IMR-90 (cell line): ENCODE measurements around the gene LENEP. TPM values are rescaled to one million over a fixed set of nuclear protein-coding genes. Genes with fewer than 3 reads are reported as not detected.

ENCODE experiments used
- ATAC-seq: fragments of 200-7000 bp; cut with Tn5 transposase; 2 replicates; pipeline ENCODE4 v1.9.1; 2020; ENCODE audit warnings: low read depth, mild to moderate bottlenecking, moderate library complexity
- BruUV-seq: library from RNA; stranded (reverse); fragments of 400-500 nt; replicated peaks from 2 replicates; lab custom pipeline; 2021; lab: Mats Ljungman, UMichigan
- CTCF ChIA-PET: fragments of 300-600 bp; formaldehyde crosslinking; extraction: SDS; loops from one replicate; lab custom pipeline; 2021; ENCODE audit warnings: antibody characterized with exemption; lab: Yijun Ruan, JAX
- POLR2A ChIA-PET: fragments of 300-600 bp; sonication (Branson Sonifier 250); formaldehyde crosslinking; loops from one replicate; lab custom pipeline; 2022; ENCODE audit warnings: antibody characterized with exemption; ENCODE audit not compliant: unreplicated experiment; lab: Charles Lee
- DNase-seq: peaks from one replicate; pipeline ENCODE4 v3.0.0; 2013
- H2AFZ ChIP-seq: replicated peaks from 2 replicates; pipeline ENCODE3; 2013; ENCODE audit warnings: low read length, mild to moderate bottlenecking; ENCODE audit not compliant: poor library complexity
- H2AK5ac ChIP-seq: 2 replicates; pipeline ENCODE4 v1.6.1; 2013; ENCODE audit warnings: low read depth, low read length, inconsistent platforms
- H2AK9ac ChIP-seq: replicated peaks from 2 replicates; pipeline ENCODE3; 2013; ENCODE audit warnings: mild to moderate bottlenecking, low read depth, low read length, moderate library complexity; ENCODE audit not compliant: poor library complexity
- H2BK120ac ChIP-seq: 2 replicates; pipeline ENCODE4 v1.6.1; 2013; ENCODE audit warnings: low read depth, low read length, inconsistent platforms
- H2BK15ac ChIP-seq: 3 replicates; pipeline ENCODE4 v1.6.1; 2013; ENCODE audit warnings: low read depth, low read length, inconsistent platforms
- H2BK20ac ChIP-seq: 2 replicates; pipeline ENCODE4 v1.6.1; 2013; ENCODE audit warnings: low read depth, mild to moderate bottlenecking, inconsistent platforms, low read length, moderate library complexity
- H2BK5ac ChIP-seq: 2 replicates; pipeline ENCODE4 v1.6.1; 2013; ENCODE audit warnings: mild to moderate bottlenecking, low read depth, low read length, inconsistent platforms; ENCODE audit not compliant: poor library complexity, severe bottlenecking
- H3K14ac ChIP-seq: replicated peaks from 2 replicates; pipeline ENCODE4 v1.6.1; 2013; ENCODE audit warnings: low read depth, low read length, inconsistent platforms
- H3K18ac ChIP-seq: 2 replicates; pipeline ENCODE4 v1.6.1; 2013; ENCODE audit warnings: low read depth, low read length, control low read depth
- H3K23ac ChIP-seq: 2 replicates; pipeline ENCODE4 v1.6.1; 2013; ENCODE audit warnings: low read depth, low read length, inconsistent platforms
- H3K27ac ChIP-seq: 2 replicates; pipeline ENCODE4 v1.5.1; 2013; ENCODE audit warnings: mild to moderate bottlenecking, control low read depth, low read length; ENCODE audit not compliant: insufficient read depth
- H3K27me3 ChIP-seq: 2 replicates; pipeline ENCODE4 v1.6.1; 2013; ENCODE audit warnings: low read length; ENCODE audit not compliant: control insufficient read depth, insufficient read depth
- H3K36me3 ChIP-seq: 2 replicates; pipeline ENCODE4 v1.6.1; 2013; ENCODE audit warnings: low read length, mixed read lengths; ENCODE audit not compliant: control insufficient read depth, insufficient read depth
- H3K4ac ChIP-seq: 2 replicates; pipeline ENCODE4 v1.6.1; 2013; ENCODE audit warnings: low read depth, low read length, inconsistent platforms
- H3K4me1 ChIP-seq: 2 replicates; pipeline ENCODE4 v1.6.1; 2013; ENCODE audit warnings: low read length, mixed read lengths; ENCODE audit not compliant: control insufficient read depth, insufficient read depth
- H3K4me2 ChIP-seq: 2 replicates; pipeline ENCODE4 v1.6.1; 2013; ENCODE audit warnings: low read depth, mild to moderate bottlenecking, control low read depth, low read length, moderate library complexity
- H3K4me3 ChIP-seq: 2 replicates; pipeline ENCODE4 v1.5.1; 2013; ENCODE audit warnings: low read depth, mild to moderate bottlenecking, control low read depth, low read length, moderate library complexity; ENCODE audit not compliant: insufficient read depth
- H3K56ac ChIP-seq: 2 replicates; pipeline ENCODE4 v1.6.1; 2013; ENCODE audit warnings: low read length, inconsistent platforms; ENCODE audit not compliant: insufficient read depth; ENCODE audit errors: extremely low read depth
- H3K79me1 ChIP-seq, 2 experiments: 2 replicates each; pipeline ENCODE4 v1.6.1; 2013; ENCODE audit warnings: low read length in 2 of 2, inconsistent platforms in 1 of 2, low read depth in 1 of 2
- H3K9ac ChIP-seq: 2 replicates; pipeline ENCODE4 v1.6.1; 2013; ENCODE audit warnings: low read depth, low read length, control low read depth
- H3K9me1 ChIP-seq: 2 replicates; pipeline ENCODE4 v1.6.1; 2013; ENCODE audit warnings: low read length, inconsistent platforms; ENCODE audit not compliant: insufficient read depth
- H3K9me3 ChIP-seq: 2 replicates; pipeline ENCODE4 v1.6.1; 2013; ENCODE audit warnings: low read length; ENCODE audit not compliant: control insufficient read depth, insufficient read depth
- H4K20me1 ChIP-seq: 2 replicates; pipeline ENCODE4 v1.6.1; 2013; ENCODE audit warnings: low read length, inconsistent platforms; ENCODE audit not compliant: insufficient read depth
- H4K5ac ChIP-seq: 2 replicates; pipeline ENCODE4 v1.6.1; 2013; ENCODE audit warnings: mild to moderate bottlenecking, low read depth, low read length, control low read depth
- H4K8ac ChIP-seq, 2 experiments: 2 replicates each; pipeline ENCODE4 v1.6.1; 2013; ENCODE audit warnings: low read depth in 2 of 2, low read length in 2 of 2, control low read depth in 1 of 2, inconsistent platforms in 1 of 2
- H4K91ac ChIP-seq: 2 replicates; pipeline ENCODE4 v1.6.1; 2013; ENCODE audit warnings: low read depth, low read length, inconsistent platforms; ENCODE audit not compliant: insufficient read depth
- BHLHE40 ChIP-seq: fragments of 150-350 bp; IDR thresholded peaks from 2 replicates; pipeline ENCODE4 v1.6.1; 2016; ENCODE audit warnings: mild to moderate bottlenecking, low read depth, low read length
- CEBPB ChIP-seq: IDR thresholded peaks from 2 replicates; pipeline ENCODE4 v1.6.1; 2012; ENCODE audit warnings: low read depth, low read length, improper control_type of control experiment
- CHD1 ChIP-seq: IDR thresholded peaks from 2 replicates; pipeline ENCODE4 v1.6.1; 2012; ENCODE audit warnings: low read depth, low read length, improper control_type of control experiment
- CTCF ChIP-seq: conservative IDR thresholded peaks from 2 replicates; pipeline ENCODE4 v1.5.1; 2012; ENCODE audit warnings: mild to moderate bottlenecking, low read depth, low read length, improper control_type of control experiment
- FOS ChIP-seq: fragments of 150-350 bp; IDR thresholded peaks from 2 replicates; pipeline ENCODE4 v1.6.1; 2016; ENCODE audit warnings: low read depth, low read length
- MAFK ChIP-seq: IDR thresholded peaks from 2 replicates; pipeline ENCODE4 v1.6.1; 2012; ENCODE audit warnings: low read depth, low read length, improper control_type of control experiment
- MAZ ChIP-seq: IDR thresholded peaks from 2 replicates; pipeline ENCODE4 v1.6.1; 2012; ENCODE audit warnings: low read depth, mild to moderate bottlenecking, low read length, improper control_type of control experiment, moderate library complexity, borderline replicate concordance
- MXI1 ChIP-seq: IDR thresholded peaks from 2 replicates; pipeline ENCODE4 v1.6.1; 2012; ENCODE audit warnings: low read depth, mild to moderate bottlenecking, low read length, moderate library complexity, borderline replicate concordance
- NFE2L2 ChIP-seq: fragments of 150-350 bp; IDR thresholded peaks from 2 replicates; pipeline ENCODE4 v1.6.1; 2016; ENCODE audit warnings: low read depth, mild to moderate bottlenecking, low read length
- POLR2A ChIP-seq: IDR thresholded peaks from 2 replicates; pipeline ENCODE4 v1.6.1; 2012; ENCODE audit warnings: mild to moderate bottlenecking, low read depth, low read length
- RAD21 ChIP-seq: IDR thresholded peaks from 2 replicates; pipeline ENCODE4 v1.6.1; 2012; ENCODE audit warnings: low read length, improper control_type of control experiment
- RCOR1 ChIP-seq: IDR thresholded peaks from 2 replicates; pipeline ENCODE4 v1.6.1; 2012; ENCODE audit warnings: mild to moderate bottlenecking, low read length, improper control_type of control experiment; ENCODE audit not compliant: insufficient replicate concordance
- RFX5 ChIP-seq: IDR thresholded peaks from 2 replicates; pipeline ENCODE4 v1.8.0; 2012; ENCODE audit warnings: low read depth, mild to moderate bottlenecking, low read length, moderate library complexity
- USF2 ChIP-seq: fragments of 150-350 bp; IDR thresholded peaks from 2 replicates; pipeline ENCODE4 v1.6.1; 2017; ENCODE audit warnings: mild to moderate bottlenecking, antibody characterized with exemption, low read length, low read depth
- WGBS, 2 experiments: methylation state at CpG; one replicate each; pipeline versions ENCODE4 v1.1.5 to v1.1.7; 2013; ENCODE audit warnings: missing lambda C conversion rate in 2 of 2; ENCODE audit not compliant: insufficient read length in 1 of 2; ENCODE audit errors: extremely low coverage in 2 of 2; 5-methylcytosine and 5-hydroxymethylcytosine counted together
- dilution Hi-C: fragments of 300-500 bp; cut with HindIII; formaldehyde crosslinking; loops from one replicate; pipeline ENCODE4 v1.14.3; 2018; ENCODE audit warnings: low sequenced_read_pairs; ENCODE audit not compliant: unreplicated experiment
- in situ Hi-C: fragments of 300-500 bp; cut with MboI; formaldehyde crosslinking; loops from 3 replicates; pipeline ENCODE4 v1.14.3; 2019; ENCODE audit warnings: low sequenced_read_pairs, inconsistent platforms, mixed read lengths
- intact Hi-C: fragments of 100-400 bp; cut with micrococcal nuclease; formaldehyde crosslinking; loops from 2 replicates; pipeline ENCODE4 v1.10.0; 2022
- polyA plus RNA-seq, 3 experiments: library from polyadenylated mRNA; depleted of rRNA; stranded (reverse); fragments of >200 nt; gene quantifications; 2 replicates each; pipeline ENCODE4 v1.2.3, GENCODE V29; 2012; ENCODE audit warnings: low replicate concordance in 1 of 3
- total RNA-seq: library from RNA; depleted of rRNA; stranded (reverse); fragments of >200 nt; gene quantifications from 2 replicates; pipeline ENCODE4 v1.2.3, GENCODE V29; 2012
- TF ChIP-seq, protein P1 (sequence below): fragments of 150-350 bp; IDR thresholded peaks from 2 replicates; pipeline ENCODE4 v1.6.1; 2016; ENCODE audit warnings: low read depth, mild to moderate bottlenecking, low read length, moderate library complexity, borderline replicate concordance

LENEP gene
- total and polyA plus RNA-seq, 2 of the 4 experiments (the other 2 are of a cell fraction): not detected

DNA sequence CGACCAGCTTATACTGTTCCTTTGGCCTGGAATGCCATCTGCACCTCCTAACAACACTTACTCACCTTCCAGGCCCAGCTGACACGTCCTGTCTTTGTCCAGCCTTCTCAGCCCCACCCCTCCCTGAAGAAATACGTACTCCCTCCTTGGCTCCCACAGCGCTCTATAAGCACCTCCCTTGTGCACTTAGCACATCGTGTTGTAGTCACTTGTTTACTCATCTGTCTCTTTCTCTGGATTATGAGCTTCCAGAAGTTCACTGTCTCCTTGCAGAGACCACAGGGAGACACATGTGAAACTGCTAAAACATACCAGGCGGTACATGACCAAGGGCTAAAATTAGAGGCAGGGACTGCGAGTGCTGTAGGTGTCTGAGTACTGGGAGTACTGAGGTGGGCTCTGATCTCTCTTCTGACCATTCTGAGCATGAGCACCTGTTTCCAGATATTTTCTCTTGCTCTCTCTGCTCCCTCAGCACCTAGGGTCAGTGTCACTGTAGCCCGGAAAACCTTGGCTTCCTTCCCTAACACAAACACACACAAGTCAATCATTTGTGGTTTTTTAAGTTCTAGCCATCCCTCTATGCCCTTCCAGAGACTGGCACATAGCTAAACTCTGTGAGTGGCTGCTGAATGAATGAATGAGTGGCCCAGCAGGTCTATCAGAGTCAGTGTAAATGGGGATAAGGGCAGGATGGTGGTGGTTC, 45.4 kb downstream of the LENEP start:
- ATAC-seq: peak; percentile 66
- Histone ChIP-seq H4K20me1 (no peaks in the 10 kb centered on the region), H3K9me3 (no peaks in the 10 kb centered on the region), H2BK15ac (no peak overlapping the region), H3K23ac (no peak overlapping the region), H3K27me3 (peaks cover 39% of the 10 kb centered on the region), H3K9me1 (peaks cover 6% of the 10 kb centered on the region; the same call in 1 of the 2 replicates), H4K5ac (no peak overlapping the region), H3K9ac (no peak overlapping the region), H2AK5ac (no peak overlapping the region), H3K27ac (no peak overlapping the region), H3K18ac (no peak overlapping the region), H4K91ac (no peak overlapping the region), H3K4me3 (no peak overlapping the region), H3K14ac (no peak overlapping the region), H3K4me2 (no peak overlapping the region), H2AFZ (no peak overlapping the region), H2AK9ac (no peak overlapping the region), H3K4ac (no peak overlapping the region), H3K79me1 (no peaks in the 10 kb centered on the region), H3K56ac (no peak overlapping the region), H2BK5ac (no peak overlapping the region), H3K4me1 (peaks cover 1% of the 10 kb centered on the region; the same call in 1 of the 2 replicates), H4K8ac (no peak overlapping the region), H2BK120ac (no peak overlapping the region), H2BK20ac (no peak overlapping the region), H3K36me3 (no peaks in the 10 kb centered on the region)
- WGBS, 2 experiments: 22% methylated on average over 4 of the region's 8 CpGs; no CpG with 5 or more reads in 1 of the 2 experiments
- ChIA-PET POLR2A (no interaction called here), CTCF (interaction anchor here (1.4 to 1.8 kb wide), 2 partner anchors 12 to 23 kb away, joined by 3 to 4 read pairs; partner anchors contain the start of gene ADAM15)
- intact Hi-C loops (no loop called here), dilution Hi-C loops (no loop called here), in situ Hi-C loops (no loop called here)
- no TSS peak for BruUV-seq
- peak; percentile 19 for DNase-seq
- TF ChIP-seq MXI1 (no peak), BHLHE40 (no peak), MAZ (no peak), CHD1 (no peak), FOS (no peak), NFE2L2 (no peak), RFX5 (no peak), RAD21 (no peak), CTCF (no peak), POLR2A (no peak), RCOR1 (no peak), USF2 (no peak), CEBPB (no peak), MAFK (no peak)
- TF ChIP-seq, protein P1, sequence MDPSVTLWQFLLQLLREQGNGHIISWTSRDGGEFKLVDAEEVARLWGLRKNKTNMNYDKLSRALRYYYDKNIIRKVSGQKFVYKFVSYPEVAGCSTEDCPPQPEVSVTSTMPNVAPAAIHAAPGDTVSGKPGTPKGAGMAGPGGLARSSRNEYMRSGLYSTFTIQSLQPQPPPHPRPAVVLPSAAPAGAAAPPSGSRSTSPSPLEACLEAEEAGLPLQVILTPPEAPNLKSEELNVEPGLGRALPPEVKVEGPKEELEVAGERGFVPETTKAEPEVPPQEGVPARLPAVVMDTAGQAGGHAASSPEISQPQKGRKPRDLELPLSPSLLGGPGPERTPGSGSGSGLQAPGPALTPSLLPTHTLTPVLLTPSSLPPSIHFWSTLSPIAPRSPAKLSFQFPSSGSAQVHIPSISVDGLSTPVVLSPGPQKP: no peak
